Measurements from ENCODE around the gene HFM1. TPM values are rescaled to one million over a fixed set of nuclear protein-coding genes. Genes with fewer than 3 reads are reported as not detected.

HFM1 gene
- total and polyA plus RNA-seq, 2 donors (not counting 3 experiments of a cell fraction or from before 2014, with no cell fraction given) = 0.11 TPM; not detected in 1

- ChIA-PET POLR2A (no interaction called here), CTCF (interaction anchor here (0.8 to 0.9 kb wide), 2 partner anchors 113 to 231 kb away, joined by 3 read pairs; no protein-coding TSS in a partner anchor)
- Histone ChIP-seq H3K4me2 (ENCODE audit: insufficient read depth, low read length) (no peak overlapping the region), H3K27ac (ENCODE audit: insufficient read depth, low read depth, low read length) (no peak overlapping the region), H3K9ac (replicated peaks; ENCODE audit: extremely low read depth, insufficient read depth, low read length) (no peak overlapping the region), H3K4me3 (replicated peaks in 1 of 3; ENCODE audit: insufficient read depth in 1 of 3, low read depth in 1 of 3, low read length in 3 of 3) (no peak overlapping the region), H3K9me1 (replicated peaks; ENCODE audit: control insufficient read depth, extremely low read depth, insufficient read depth, low read length) (no peaks in the 10 kb centered on the region), H3K27me3 (ENCODE audit: control insufficient read depth in 2 of 2, insufficient read depth in 2 of 2, low read length in 2 of 2) (peaks cover 1 to 2% of the 10 kb centered on the region in 2 experiments), H3K9me3 (replicated peaks; ENCODE audit: control insufficient read depth, insufficient read depth, low read length) (no peaks in the 10 kb centered on the region), H4K20me1 (replicated peaks; ENCODE audit: control insufficient read depth, extremely low read depth, insufficient read depth, low read length) (no peaks in the 10 kb centered on the region), H3K36me3 (ENCODE audit: control insufficient read depth in 2 of 2, extremely low read depth in 1 of 2, insufficient read depth in 2 of 2, low read length in 2 of 2) (no peaks in the 10 kb centered on the region), H3K79me2 (ENCODE audit: control insufficient read depth, insufficient read depth, low read length) (no peaks in the 10 kb centered on the region), H2AFZ (ENCODE audit: low read depth, low read length) (no peak overlapping the region), H3K4me1 (ENCODE audit: control insufficient read depth, extremely low read depth, insufficient read depth, low read length) (no peaks in the 10 kb centered on the region)
- no TSS peak for BruUV-seq (replicated peaks)
- intact Hi-C loops (cut with micrococcal nuclease) = no loop called here
- FAIRE-seq = no peak
- no peak for DNase-seq (ENCODE audit: low read depth, low spot score)
- TF ChIP-seq CTCF (IDR thresholded peaks at IDR 0.05; ENCODE audit: extremely low read depth in 1 of 2, insufficient read depth in 1 of 2, low read depth in 1 of 2, low read length in 2 of 2) (no peak), JUN (IDR thresholded peaks at IDR 0.05; ENCODE audit: borderline replicate concordance, insufficient read depth, insufficient read length, low read depth) (no peak), POLR2A (IDR thresholded peaks at IDR 0.05; ENCODE audit: low read depth, low read length) (no peak), FOS (IDR thresholded peaks at IDR 0.05; ENCODE audit: borderline replicate concordance, insufficient read depth, low read length) (no peak), POLR2AphosphoS5 (IDR thresholded peaks at IDR 0.05; ENCODE audit: insufficient read depth, low read depth, low read length) (no peak), GATA2 (IDR thresholded peaks at IDR 0.05; ENCODE audit: insufficient read depth, insufficient read length, low read depth, low read length) (no peak), MYC (IDR thresholded peaks at IDR 0.05; ENCODE audit: low read depth, low read length) (no peak), EZH2 (IDR thresholded peaks at IDR 0.05; ENCODE audit: borderline replicate concordance, low read depth, low read length, severe bottlenecking) (no peak), MAX (IDR thresholded peaks at IDR 0.05; ENCODE audit: insufficient read depth, insufficient read length) (no peak)
- dilution Hi-C loops (cut with MboI; ENCODE audit: extremely low pct_ligation_motif_present, low sequenced_read_pairs) = no loop called here
Measured at GRCh38 chr1:91397605-91398004, 7.0 kb downstream of the HFM1 start.
